ENCODE results near the gene S1PR2.

DNA sequence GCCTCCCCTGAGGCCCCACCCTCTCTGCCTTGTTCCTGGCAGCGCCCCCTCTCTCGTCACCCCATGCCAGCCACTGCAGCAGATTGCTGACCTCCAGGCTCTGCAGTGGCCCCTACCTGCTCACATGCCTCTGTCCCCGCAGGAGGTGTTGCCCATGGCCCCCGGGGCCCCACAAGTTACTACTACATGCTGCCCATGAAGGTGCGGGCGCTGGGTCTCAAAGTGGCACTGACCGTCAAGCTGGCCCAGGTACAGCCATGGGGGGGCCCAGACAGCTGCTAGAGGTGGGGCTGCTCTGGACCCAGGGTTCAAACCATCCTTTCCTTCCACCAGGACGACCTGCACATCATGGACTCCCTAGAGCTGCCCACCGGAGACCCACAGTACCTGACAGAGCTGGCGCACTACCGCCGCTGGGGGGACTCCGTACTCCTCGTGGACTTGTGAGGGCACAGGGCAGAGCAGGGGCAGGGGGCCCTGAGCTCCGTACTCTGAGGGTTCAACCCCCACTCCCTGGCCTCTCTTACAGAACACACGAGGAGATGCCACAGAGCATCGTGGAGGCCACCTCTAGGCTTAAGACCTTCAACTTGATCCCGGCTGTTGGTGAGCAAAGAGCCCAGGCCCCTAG lies 27.1 kb upstream of the S1PR2 start:
- TF ChIP-seq, protein P1, sequence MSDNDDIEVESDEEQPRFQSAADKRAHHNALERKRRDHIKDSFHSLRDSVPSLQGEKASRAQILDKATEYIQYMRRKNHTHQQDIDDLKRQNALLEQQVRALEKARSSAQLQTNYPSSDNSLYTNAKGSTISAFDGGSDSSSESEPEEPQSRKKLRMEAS (IDR thresholded peaks at IDR 0.05; ENCODE audit: low read depth, low read length): no peak
- TF ChIP-seq, protein P2, sequence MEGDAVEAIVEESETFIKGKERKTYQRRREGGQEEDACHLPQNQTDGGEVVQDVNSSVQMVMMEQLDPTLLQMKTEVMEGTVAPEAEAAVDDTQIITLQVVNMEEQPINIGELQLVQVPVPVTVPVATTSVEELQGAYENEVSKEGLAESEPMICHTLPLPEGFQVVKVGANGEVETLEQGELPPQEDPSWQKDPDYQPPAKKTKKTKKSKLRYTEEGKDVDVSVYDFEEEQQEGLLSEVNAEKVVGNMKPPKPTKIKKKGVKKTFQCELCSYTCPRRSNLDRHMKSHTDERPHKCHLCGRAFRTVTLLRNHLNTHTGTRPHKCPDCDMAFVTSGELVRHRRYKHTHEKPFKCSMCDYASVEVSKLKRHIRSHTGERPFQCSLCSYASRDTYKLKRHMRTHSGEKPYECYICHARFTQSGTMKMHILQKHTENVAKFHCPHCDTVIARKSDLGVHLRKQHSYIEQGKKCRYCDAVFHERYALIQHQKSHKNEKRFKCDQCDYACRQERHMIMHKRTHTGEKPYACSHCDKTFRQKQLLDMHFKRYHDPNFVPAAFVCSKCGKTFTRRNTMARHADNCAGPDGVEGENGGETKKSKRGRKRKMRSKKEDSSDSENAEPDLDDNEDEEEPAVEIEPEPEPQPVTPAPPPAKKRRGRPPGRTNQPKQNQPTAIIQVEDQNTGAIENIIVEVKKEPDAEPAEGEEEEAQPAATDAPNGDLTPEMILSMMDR (IDR thresholded peaks at IDR 0.05; ENCODE audit: low read depth, low read length): no peak
- no peak for TF ChIP-seq POLR2A (IDR thresholded peaks at IDR 0.05; ENCODE audit: extremely low read depth, insufficient read length)
